ENCODE measurements around the gene CDH18.

The CDH18 gene

GRCh38 chr5:19655627-19656026 is 332.4 kb downstream of the CDH18 start:
- TF ChIP-seq, protein P1, sequence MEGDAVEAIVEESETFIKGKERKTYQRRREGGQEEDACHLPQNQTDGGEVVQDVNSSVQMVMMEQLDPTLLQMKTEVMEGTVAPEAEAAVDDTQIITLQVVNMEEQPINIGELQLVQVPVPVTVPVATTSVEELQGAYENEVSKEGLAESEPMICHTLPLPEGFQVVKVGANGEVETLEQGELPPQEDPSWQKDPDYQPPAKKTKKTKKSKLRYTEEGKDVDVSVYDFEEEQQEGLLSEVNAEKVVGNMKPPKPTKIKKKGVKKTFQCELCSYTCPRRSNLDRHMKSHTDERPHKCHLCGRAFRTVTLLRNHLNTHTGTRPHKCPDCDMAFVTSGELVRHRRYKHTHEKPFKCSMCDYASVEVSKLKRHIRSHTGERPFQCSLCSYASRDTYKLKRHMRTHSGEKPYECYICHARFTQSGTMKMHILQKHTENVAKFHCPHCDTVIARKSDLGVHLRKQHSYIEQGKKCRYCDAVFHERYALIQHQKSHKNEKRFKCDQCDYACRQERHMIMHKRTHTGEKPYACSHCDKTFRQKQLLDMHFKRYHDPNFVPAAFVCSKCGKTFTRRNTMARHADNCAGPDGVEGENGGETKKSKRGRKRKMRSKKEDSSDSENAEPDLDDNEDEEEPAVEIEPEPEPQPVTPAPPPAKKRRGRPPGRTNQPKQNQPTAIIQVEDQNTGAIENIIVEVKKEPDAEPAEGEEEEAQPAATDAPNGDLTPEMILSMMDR (conservative IDR thresholded peaks at IDR 0.05; ENCODE audit: low read depth, low read length), result no peak
- Histone ChIP-seq H3K4me2 (no peak overlapping the region), H3K27me3 (ENCODE audit: insufficient read depth, low read depth) (no peaks in the 10 kb centered on the region), H3K79me2 (ENCODE audit: insufficient read depth, low read depth) (no peaks in the 10 kb centered on the region), H3K4me1 (ENCODE audit: low read depth, poor library complexity, severe bottlenecking) (peaks cover 32% of the 10 kb centered on the region), H2AFZ (ENCODE audit: low read depth) (no peak overlapping the region), H3K4me3 (IDR thresholded peaks at IDR 0.05; ENCODE audit: insufficient read depth, low read depth, low read length) (no peak overlapping the region), H3K9ac (no peak overlapping the region), H4K20me1 (ENCODE audit: insufficient read depth) (no peaks in the 10 kb centered on the region), H3K36me3 (ENCODE audit: insufficient read depth) (no peaks in the 10 kb centered on the region), H3K27ac (no peak overlapping the region)

- Histone ChIP-seq H3K4me1 (ENCODE audit: low read depth, poor library complexity, severe bottlenecking) (no peaks in the 10 kb centered on the region), H3K27me3 (ENCODE audit: insufficient read depth, low read depth) (no peaks in the 10 kb centered on the region), H3K4me3 (IDR thresholded peaks at IDR 0.05; ENCODE audit: insufficient read depth, low read depth, low read length) (no peak overlapping the region), H2AFZ (ENCODE audit: low read depth) (no peak overlapping the region), H3K79me2 (ENCODE audit: insufficient read depth, low read depth) (no peaks in the 10 kb centered on the region), H4K20me1 (ENCODE audit: insufficient read depth) (no peaks in the 10 kb centered on the region), H3K4me2 (no peak overlapping the region), H3K27ac (no peak overlapping the region), H3K36me3 (ENCODE audit: insufficient read depth) (no peaks in the 10 kb centered on the region), H3K9ac (no peak overlapping the region)
- TF ChIP-seq, protein P1 (conservative IDR thresholded peaks at IDR 0.05; ENCODE audit: low read depth, low read length), result no peak
Observed at GRCh38 chr5:19638461-19638860, 349.5 kb downstream of the CDH18 start.

GRCh38 chr5:19630876-19631275 is 357.1 kb downstream of the CDH18 start:
- no peaks in the 10 kb centered on the region for H3K27me3 ChIP-seq (ENCODE audit: insufficient read depth, low read depth)
- H3K9ac ChIP-seq, result no peak overlapping the region
- H3K27ac ChIP-seq, result no peak overlapping the region
- H3K4me1 ChIP-seq (ENCODE audit: low read depth, poor library complexity, severe bottlenecking), result no peaks in the 10 kb centered on the region
- H3K4me2 ChIP-seq, result no peak overlapping the region
- H3K36me3 ChIP-seq (ENCODE audit: insufficient read depth), result no peaks in the 10 kb centered on the region
- H3K4me3 ChIP-seq (IDR thresholded peaks at IDR 0.05; ENCODE audit: insufficient read depth, low read depth, low read length), result no peak overlapping the region
- H2AFZ ChIP-seq (ENCODE audit: low read depth), result no peak overlapping the region
- TF ChIP-seq, protein P1 (conservative IDR thresholded peaks at IDR 0.05; ENCODE audit: low read depth, low read length), result no peak
- H4K20me1 ChIP-seq (ENCODE audit: insufficient read depth), result no peaks in the 10 kb centered on the region
- no peaks in the 10 kb centered on the region for H3K79me2 ChIP-seq (ENCODE audit: insufficient read depth, low read depth)

GRCh38 chr5:19626211-19626610 is 361.8 kb downstream of the CDH18 start:
- H3K9ac ChIP-seq, result no peak overlapping the region
- H3K4me1 ChIP-seq (ENCODE audit: low read depth, poor library complexity, severe bottlenecking), result no peaks in the 10 kb centered on the region
- H3K27ac ChIP-seq, result no peak overlapping the region
- no peaks in the 10 kb centered on the region for H3K27me3 ChIP-seq (ENCODE audit: insufficient read depth, low read depth)
- TF ChIP-seq, protein P1 (conservative IDR thresholded peaks at IDR 0.05; ENCODE audit: low read depth, low read length), result no peak
- no peak overlapping the region for H3K4me3 ChIP-seq (IDR thresholded peaks at IDR 0.05; ENCODE audit: insufficient read depth, low read depth, low read length)
- H3K36me3 ChIP-seq (ENCODE audit: insufficient read depth), result no peaks in the 10 kb centered on the region
- H3K4me2 ChIP-seq, result no peak overlapping the region
- no peaks in the 10 kb centered on the region for H3K79me2 ChIP-seq (ENCODE audit: insufficient read depth, low read depth)
- no peak overlapping the region for H2AFZ ChIP-seq (ENCODE audit: low read depth)
- H4K20me1 ChIP-seq (ENCODE audit: insufficient read depth), result no peaks in the 10 kb centered on the region
